ENCODE data around the gene PCSK2.

DNA sequence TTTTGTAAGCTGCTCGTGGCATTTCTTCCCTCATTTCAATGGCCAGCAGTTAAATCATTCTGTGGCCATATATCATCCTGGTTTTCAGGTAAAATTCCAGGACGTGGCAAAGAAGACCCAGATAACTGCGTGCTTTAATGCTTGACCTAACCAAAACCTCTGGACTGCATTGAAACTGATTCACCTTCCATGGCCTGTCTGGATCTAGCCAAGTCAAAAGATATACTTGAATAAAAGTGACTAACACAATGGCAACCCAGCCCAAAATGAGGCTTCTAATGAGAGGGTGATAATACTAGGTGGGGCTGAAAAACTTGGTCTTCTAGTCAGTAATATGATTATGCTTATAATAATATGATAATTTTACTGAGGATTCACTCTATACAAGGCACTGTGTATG is 16.5 kb upstream of the PCSK2 start:
- no peak for TF ChIP-seq EZH2 (IDR thresholded peaks at IDR 0.05; ENCODE audit: low read depth)
- TF ChIP-seq, protein P1, sequence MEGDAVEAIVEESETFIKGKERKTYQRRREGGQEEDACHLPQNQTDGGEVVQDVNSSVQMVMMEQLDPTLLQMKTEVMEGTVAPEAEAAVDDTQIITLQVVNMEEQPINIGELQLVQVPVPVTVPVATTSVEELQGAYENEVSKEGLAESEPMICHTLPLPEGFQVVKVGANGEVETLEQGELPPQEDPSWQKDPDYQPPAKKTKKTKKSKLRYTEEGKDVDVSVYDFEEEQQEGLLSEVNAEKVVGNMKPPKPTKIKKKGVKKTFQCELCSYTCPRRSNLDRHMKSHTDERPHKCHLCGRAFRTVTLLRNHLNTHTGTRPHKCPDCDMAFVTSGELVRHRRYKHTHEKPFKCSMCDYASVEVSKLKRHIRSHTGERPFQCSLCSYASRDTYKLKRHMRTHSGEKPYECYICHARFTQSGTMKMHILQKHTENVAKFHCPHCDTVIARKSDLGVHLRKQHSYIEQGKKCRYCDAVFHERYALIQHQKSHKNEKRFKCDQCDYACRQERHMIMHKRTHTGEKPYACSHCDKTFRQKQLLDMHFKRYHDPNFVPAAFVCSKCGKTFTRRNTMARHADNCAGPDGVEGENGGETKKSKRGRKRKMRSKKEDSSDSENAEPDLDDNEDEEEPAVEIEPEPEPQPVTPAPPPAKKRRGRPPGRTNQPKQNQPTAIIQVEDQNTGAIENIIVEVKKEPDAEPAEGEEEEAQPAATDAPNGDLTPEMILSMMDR (conservative IDR thresholded peaks at IDR 0.05) = no peak

Data from PC-9 (cell line).